Lower leg skin (tissue), 3 donors: Measurements from ENCODE around the gene ENDOD1.

Experiments used
- POLR2A ChIP-seq, 2 donors: fragments of 450-650 bp; IDR thresholded peaks; one replicate each; pipeline ENCODE4 v1.6.1; 2016 to 2017; ENCODE audit warnings: antibody characterized with exemption in 2 of 2, mild to moderate bottlenecking in 1 of 2, moderate library complexity in 1 of 2
- TF ChIP-seq, protein P1 (sequence below), 3 donors: fragments of 450-650 bp; IDR thresholded peaks; one replicate each; pipeline ENCODE4 v1.5.1; 2016; ENCODE audit warnings: antibody characterized with exemption in 3 of 3, mild to moderate bottlenecking in 3 of 3, moderate library complexity in 2 of 3

GRCh38 chr11:95086151-95086550, 3.5 kb upstream of the ENDOD1 start:
- TF ChIP-seq POLR2A (IDR thresholded peaks at IDR 0.05) = no peak
- TF ChIP-seq, protein P1, sequence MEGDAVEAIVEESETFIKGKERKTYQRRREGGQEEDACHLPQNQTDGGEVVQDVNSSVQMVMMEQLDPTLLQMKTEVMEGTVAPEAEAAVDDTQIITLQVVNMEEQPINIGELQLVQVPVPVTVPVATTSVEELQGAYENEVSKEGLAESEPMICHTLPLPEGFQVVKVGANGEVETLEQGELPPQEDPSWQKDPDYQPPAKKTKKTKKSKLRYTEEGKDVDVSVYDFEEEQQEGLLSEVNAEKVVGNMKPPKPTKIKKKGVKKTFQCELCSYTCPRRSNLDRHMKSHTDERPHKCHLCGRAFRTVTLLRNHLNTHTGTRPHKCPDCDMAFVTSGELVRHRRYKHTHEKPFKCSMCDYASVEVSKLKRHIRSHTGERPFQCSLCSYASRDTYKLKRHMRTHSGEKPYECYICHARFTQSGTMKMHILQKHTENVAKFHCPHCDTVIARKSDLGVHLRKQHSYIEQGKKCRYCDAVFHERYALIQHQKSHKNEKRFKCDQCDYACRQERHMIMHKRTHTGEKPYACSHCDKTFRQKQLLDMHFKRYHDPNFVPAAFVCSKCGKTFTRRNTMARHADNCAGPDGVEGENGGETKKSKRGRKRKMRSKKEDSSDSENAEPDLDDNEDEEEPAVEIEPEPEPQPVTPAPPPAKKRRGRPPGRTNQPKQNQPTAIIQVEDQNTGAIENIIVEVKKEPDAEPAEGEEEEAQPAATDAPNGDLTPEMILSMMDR (IDR thresholded peaks at IDR 0.05) = no peak
